ENCODE data around the gene CYGB.

- no peak for TF ChIP-seq CTCF (conservative IDR thresholded peaks at IDR 0.05; ENCODE audit: low read depth, low read length)
- TF ChIP-seq EZH2 (IDR thresholded peaks at IDR 0.05; ENCODE audit: borderline replicate concordance, low read depth, low read length, poor library complexity, severe bottlenecking) = no peak
These were observed 4.4 kb upstream of the CYGB start for GRCh38 chr17:76541739-76542454.

Data from A673 (cell line).